ENCODE results near the gene MCM3AP.

- no peak for TF ChIP-seq EZH2phosphoT487 (IDR thresholded peaks at IDR 0.05; ENCODE audit: low read length)
- no peak for TF ChIP-seq CTCF (IDR thresholded peaks at IDR 0.05; ENCODE audit: low read length)
- TF ChIP-seq EZH2 (optimal IDR thresholded peaks at IDR 0.05; ENCODE audit: low read depth, low read length) = no peak
Observed at GRCh38 chr21:46221664-46222435, 63.6 kb downstream of the MCM3AP start.
